CD4-positive, alpha-beta T cell treated with Interferon alpha-2 for 1 hour (primary cell): Measurements from ENCODE around the gene DLGAP1.
A peak's percentile ranks its signal among the peaks of the same experiment; 100 is the strongest.

Experiments
- DNase-seq, 2 donors: peaks; one replicate each; pipeline ENCODE4 v3.0.0-alpha.2; 2020 to 2022

DLGAP1 gene

GRCh38 chr18:4285525-4285924 lies 169.6 kb downstream of the DLGAP1 start:
- no peak for DNase-seq

GRCh38 chr18:4284528-4284927 lies 170.6 kb downstream of the DLGAP1 start:
- no peak for DNase-seq

GRCh38 chr18:4283746-4284291 lies 171.3 kb downstream of the DLGAP1 start:
- DNase-seq = no peak

- DNase-seq = no peak
These were observed 172.2 kb downstream of the DLGAP1 start for GRCh38 chr18:4282954-4283353.

DNA sequence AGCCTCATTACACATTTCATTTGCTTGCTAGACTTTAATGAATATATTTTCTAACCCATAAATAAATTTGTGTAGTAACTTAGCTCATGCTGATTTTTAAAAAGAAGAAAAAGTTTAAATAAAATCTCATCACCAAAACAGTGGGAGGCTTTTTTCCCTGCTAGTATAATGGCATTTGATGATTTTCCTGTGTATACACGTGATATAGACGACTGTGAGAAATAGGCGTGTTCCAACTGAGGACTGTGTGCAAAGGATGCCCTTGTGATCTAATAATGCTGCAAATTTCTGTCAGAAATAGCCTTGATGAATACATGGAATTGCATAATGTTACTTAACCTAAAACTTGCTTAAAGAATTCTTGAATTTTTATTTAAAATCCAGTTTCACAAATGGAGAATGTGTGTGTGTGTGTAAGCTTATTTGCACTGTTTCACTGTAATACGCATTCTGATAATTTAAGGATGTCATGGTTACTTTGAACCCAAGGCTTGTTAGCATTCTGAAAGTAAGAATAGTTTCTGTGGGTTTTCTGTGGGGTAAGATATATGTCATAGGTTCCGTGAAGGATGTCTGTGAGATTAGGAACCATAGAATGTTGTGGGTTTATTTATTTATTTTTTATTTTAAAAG lies 178.0 kb downstream of the DLGAP1 start:
- DNase-seq = no peak

DNA sequence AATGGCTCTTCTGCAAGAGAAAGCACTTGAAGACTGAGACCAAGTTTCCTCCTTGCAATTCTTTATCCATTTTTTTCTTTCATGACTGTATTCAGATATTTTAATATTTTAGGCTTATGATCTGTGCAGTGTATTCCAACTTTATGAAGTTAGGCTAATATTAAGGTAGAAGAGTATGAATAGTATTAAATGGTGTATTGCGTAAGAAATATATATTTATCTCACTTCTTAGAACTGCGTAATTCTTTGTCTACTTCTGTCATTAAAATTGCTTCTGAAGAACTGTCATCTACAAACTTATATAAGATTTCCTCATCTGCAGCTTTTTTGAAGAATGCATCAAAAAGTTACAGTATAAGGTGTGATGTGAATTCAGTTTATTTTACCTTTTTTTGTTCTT lies 183.2 kb downstream of the DLGAP1 start:
- DNase-seq = no peak

DNA sequence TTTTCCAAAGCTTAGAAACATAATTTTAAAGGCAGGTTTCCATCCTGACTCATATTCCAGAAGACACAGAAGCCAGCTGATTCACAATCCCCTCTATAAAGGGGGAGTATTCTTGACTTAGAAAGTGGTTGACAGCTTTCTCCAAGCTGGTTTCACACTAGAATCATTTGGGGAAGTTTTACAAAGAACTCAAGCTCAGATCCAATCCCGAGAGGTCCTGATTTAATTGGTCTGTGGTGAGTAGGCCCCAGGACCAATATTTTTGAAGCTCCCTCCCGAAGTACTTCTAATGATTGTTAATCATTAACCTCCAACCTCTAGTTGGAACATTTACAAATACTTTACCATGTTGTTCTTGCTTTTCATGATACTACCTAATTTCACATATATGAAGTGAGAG lies 184.1 kb downstream of the DLGAP1 start:
- no peak for DNase-seq

DNA sequence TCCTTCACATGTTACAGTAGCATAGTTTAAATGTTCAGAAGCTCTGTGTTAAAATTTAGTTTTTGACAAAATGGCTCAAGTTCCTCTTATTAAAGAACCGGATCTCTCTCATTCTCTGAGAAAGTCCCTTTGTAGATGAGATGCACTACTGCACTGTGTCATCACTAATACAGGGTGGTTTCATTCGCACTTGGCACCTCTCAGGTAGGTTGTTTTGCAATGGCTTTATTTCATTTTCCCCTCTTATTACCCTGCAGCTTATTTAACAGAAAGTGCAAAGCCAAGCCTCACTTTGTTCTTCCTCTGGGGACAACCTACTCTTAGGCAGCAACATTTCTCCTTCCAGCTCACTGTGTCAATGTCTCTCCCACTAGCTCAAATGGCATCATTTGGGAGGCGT lies 185.1 kb downstream of the DLGAP1 start:
- DNase-seq = no peak

DNA sequence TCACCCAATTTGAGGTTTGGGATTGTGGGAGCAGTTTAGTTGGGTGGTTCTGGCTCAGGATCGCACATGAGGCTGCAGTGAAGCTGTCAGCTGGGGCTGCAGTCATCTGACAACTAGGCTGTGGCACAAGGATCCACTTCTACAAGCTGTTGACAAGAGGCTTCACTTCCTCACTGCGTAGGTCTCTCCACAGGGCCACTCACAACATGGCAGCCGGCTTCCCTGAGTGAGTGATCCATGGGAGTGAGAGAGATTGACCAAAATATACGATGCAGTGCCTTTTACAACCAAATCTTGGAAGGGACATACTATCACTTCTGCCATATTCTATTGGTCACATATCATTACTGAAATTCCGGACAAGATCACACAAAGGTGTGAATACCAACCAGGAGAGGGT lies 187.5 kb downstream of the DLGAP1 start:
- no peak for DNase-seq

DNA sequence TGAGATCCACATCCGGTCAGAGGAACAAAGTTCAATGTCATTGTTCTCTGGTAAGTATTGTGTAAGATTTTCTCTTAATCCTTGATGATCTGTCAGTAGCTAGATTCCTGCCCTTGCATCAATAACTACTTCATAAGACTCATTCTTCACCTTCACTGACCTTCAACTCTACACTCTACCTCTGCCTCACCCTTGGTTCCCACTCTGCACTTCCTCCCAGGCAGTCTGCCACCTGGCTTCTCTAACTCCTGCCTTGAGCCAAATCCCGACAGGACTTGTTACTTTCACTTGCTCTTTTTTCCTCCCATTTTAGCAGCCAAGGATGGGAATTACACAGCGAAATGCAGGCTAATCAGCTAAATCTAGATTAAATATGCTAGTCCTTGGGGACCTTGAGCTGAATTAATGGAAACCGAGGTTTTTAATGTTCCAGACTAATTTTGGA lies 190.7 kb downstream of the DLGAP1 start:
- DNase-seq = no peak

GRCh38 chr18:4260107-4260506 lies 195.0 kb downstream of the DLGAP1 start:
- DNase-seq = peak in 1 of 2 donors; percentile 40

- no peak for DNase-seq
These were observed 198.2 kb downstream of the DLGAP1 start for GRCh38 chr18:4256766-4257417.

DNA sequence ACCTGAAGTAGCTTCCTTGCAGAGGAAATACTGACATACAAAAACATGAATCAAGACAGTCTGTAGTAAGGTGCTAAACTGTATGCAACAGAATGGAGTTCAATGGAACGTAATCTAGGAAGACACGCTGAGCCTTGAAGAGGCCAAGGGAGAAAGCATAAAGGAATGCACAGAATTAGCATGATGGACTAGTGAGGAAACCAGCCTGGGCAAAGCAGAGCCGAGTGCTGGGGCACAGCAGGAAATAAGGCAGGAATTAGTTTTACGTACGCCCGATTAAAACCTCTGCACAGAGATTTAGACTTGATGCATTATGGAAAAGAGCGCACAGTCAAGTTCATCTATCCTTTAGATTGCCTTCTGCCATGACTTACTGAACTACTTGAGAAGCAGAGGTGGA lies 200.3 kb downstream of the DLGAP1 start:
- no peak for DNase-seq

- no peak for DNase-seq
These were observed 202.3 kb downstream of the DLGAP1 start for GRCh38 chr18:4252829-4253228.

GRCh38 chr18:4251873-4252272 lies 203.2 kb downstream of the DLGAP1 start:
- no peak for DNase-seq

DNA sequence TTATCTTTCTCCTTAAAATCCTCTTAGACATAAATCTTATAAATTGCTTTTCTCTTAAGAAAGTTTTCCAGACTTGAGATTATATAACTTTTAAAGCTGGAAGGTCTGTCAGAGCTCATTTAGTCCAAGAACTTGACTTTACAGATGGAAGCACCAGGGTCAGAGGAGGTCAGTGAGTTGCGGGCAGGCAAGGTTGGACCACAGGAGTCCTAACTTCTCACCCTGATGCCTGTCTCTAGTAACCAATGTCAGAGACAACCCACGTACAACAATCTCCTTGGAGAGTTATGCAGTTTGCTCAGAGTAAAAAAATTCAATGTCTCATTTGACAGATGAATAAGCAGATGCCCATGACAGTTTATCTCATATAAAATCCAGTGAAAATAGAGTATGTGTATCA lies 203.9 kb downstream of the DLGAP1 start:
- no peak for DNase-seq

DNA sequence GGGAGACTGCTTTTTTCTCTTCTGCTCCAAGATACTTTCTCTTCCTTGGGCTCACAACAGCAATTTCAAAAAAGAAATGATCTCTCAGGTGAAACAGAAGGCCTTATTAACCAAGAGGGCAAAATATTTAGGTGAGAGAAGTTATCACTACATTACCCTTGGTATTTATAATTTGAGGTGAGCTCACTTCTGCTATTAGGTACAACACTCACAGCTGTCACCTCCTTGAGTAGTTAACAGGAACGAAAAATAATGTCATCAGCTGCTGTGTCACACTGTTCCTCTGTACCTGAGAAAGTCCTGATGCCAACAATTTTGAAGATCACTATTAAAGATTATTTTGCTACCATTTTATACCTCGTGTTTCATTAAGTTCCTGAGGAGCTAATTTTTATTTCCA lies 205.0 kb downstream of the DLGAP1 start:
- DNase-seq = no peak

- no peak for DNase-seq
These were observed 206.4 kb downstream of the DLGAP1 start for GRCh38 chr18:4248686-4249085.

DNA sequence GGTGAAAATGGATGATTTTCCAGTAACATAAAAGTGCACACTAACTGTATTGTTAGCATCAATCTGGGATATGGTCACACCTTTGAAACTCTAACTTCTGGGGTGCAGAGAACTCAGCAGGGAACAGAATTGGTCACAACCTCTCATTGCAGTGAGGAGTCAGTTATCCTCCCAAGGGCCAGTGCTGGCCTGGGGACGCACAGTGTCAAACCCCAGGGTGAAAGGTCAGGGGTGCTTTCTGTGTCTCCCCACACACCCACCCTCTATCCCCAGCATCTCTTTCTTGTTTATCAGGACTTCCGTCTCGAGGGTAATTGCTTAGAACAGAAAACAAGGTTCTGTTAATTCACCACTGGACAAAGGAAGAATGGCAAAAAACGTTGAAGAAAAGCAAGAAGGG lies 208.7 kb downstream of the DLGAP1 start:
- DNase-seq = no peak

GRCh38 chr18:4245456-4245855 lies 209.7 kb downstream of the DLGAP1 start:
- no peak for DNase-seq

GRCh38 chr18:4242431-4243161 lies 212.5 kb downstream of the DLGAP1 start:
- no peak for DNase-seq

DNA sequence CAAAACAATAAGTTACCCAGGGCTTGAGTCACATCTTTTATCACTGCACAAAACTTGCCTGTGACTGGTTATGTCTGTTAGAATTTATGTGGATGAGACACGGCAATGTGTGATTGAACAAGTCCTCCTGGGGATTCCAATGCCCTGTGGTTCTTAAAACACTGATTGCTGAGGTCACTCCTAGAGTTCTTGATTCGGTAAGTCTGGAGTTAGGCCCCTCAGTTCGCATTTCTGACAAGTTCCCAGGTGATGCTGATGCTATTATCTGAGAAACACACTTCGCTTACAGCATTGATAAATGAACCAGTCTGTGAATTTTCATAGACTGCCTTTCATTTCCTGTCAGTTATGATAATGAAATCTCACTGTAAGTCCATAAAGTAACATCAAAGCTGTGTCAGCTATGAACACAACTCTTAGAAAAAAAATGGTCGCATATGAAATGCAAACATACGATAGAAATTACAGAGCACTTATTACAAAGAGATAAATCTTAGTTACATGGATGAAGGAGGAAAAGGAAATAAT lies 214.0 kb downstream of the DLGAP1 start:
- DNase-seq = no peak

DNA sequence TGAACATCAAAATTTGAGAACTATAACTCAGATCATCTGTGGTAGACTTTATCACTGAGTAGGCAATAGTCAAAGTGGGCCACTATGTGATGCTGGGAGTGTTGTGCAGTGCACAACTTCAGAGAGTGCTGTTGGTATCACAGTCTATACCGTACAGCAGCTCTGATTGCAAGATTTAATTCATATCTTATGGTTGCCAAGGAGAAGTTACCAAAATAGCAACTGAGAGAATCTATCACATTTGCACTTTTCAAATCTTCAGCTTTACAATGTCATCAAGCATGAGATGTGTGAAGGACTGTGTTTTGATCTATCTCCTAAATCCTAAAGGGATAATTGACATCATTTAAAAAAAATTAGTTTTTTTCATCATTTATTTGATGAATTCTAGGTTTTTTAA lies 216.1 kb downstream of the DLGAP1 start:
- no peak for DNase-seq

DNA sequence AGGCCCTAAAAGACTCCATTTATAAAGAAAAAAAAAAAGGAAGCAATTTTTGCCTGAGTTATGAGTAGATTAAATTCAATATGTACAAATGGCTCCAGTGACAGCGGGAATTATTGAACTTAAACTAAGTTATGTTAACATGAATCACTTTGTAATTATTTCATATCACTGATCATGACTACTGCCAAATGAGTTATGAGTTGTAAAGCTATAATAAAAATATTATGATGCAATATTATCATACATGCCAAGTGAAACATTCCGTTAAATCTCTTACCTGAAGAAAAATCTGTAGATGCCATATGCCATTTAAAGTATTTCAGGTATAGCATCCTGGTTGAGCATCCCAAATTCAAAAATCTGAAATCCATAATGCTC lies 217.5 kb downstream of the DLGAP1 start:
- no peak for DNase-seq
